Retina (tissue), 1 donor: Measurements from ENCODE around the gene ARL2BP.
A peak's percentile ranks its signal among the peaks of the same experiment; 100 is the strongest.
"Not testable (repeated sequence)": the region's sequence is repeated elsewhere in the genome, so short reads cannot be mapped to it uniquely, and the experiment has no call there.

Experiments
- DNase-seq: peaks from one replicate; pipeline ENCODE4 v3.0.0-alpha.2; 2016

Gene ARL2BP

GRCh38 chr16:57264950-57265371, 19.9 kb downstream of the ARL2BP start:
- DNase-seq: no peak

- peak; percentile 39 for DNase-seq
Observed at GRCh38 chr16:57265850-57266530, 20.9 kb downstream of the ARL2BP start.

GRCh38 chr16:57266531-57267260, 21.6 kb downstream of the ARL2BP start:
- DNase-seq: no peak

- not testable (repeated sequence) for DNase-seq
Observed at GRCh38 chr16:57267343-57267742, 22.3 kb downstream of the ARL2BP start.

- no peak for DNase-seq
Observed at GRCh38 chr16:57268804-57269800, 24.0 kb downstream of the ARL2BP start.

GRCh38 chr16:57270221-57271062, 25.4 kb downstream of the ARL2BP start:
- no peak for DNase-seq

- no peak for DNase-seq
Observed at GRCh38 chr16:57271063-57271345, 25.9 kb downstream of the ARL2BP start.

- DNase-seq: no peak
Observed at GRCh38 chr16:57271867-57272495, 26.9 kb downstream of the ARL2BP start.

GRCh38 chr16:57273359-57273758, 28.3 kb downstream of the ARL2BP start:
- DNase-seq: no peak

- DNase-seq: no peak
Observed at GRCh38 chr16:57273826-57274225, 28.8 kb downstream of the ARL2BP start.

GRCh38 chr16:57275946-57276345, 30.9 kb downstream of the ARL2BP start:
- DNase-seq: not testable (repeated sequence)

- DNase-seq: no peak
Observed at GRCh38 chr16:57276596-57276995, 31.5 kb downstream of the ARL2BP start.

- DNase-seq: no peak
Observed at GRCh38 chr16:57277586-57277985, 32.5 kb downstream of the ARL2BP start.

- DNase-seq: no peak
Observed at GRCh38 chr16:57278494-57278893, 33.4 kb downstream of the ARL2BP start.

GRCh38 chr16:57279780-57280638, 35.0 kb downstream of the ARL2BP start:
- no peak for DNase-seq

- DNase-seq: no peak
Observed at GRCh38 chr16:57281791-57282190, 36.7 kb downstream of the ARL2BP start.

- no peak for DNase-seq
Observed at GRCh38 chr16:57282510-57283213, 37.6 kb downstream of the ARL2BP start.

- peak; percentile 29 for DNase-seq
Observed at GRCh38 chr16:57283214-57283958, 38.3 kb downstream of the ARL2BP start.

- DNase-seq: no peak
Observed at GRCh38 chr16:57283959-57284208, 38.8 kb downstream of the ARL2BP start.
